OCI-LY7 (cell line): ENCODE measurements around the gene INPP4A.

Experiments used
- EZH2phosphoT487 ChIP-seq: fragments of 200-600 bp; sonication (generic); IDR thresholded peaks from 2 replicates; pipeline ENCODE4 v1.6.1; 2018; ENCODE audit warnings: low read depth, borderline replicate concordance, mild to moderate bottlenecking, mixed run types, antibody characterized with exemption, low read length, moderate library complexity, mixed read lengths
- TF ChIP-seq, protein P1 (sequence below): fragments of 200-600 bp; sonication (generic); conservative IDR thresholded peaks from 2 replicates; pipeline ENCODE4 v1.5.1; 2014; ENCODE audit warnings: mild to moderate bottlenecking, antibody characterized with exemption, low read length, moderate library complexity, mixed read lengths

DNA sequence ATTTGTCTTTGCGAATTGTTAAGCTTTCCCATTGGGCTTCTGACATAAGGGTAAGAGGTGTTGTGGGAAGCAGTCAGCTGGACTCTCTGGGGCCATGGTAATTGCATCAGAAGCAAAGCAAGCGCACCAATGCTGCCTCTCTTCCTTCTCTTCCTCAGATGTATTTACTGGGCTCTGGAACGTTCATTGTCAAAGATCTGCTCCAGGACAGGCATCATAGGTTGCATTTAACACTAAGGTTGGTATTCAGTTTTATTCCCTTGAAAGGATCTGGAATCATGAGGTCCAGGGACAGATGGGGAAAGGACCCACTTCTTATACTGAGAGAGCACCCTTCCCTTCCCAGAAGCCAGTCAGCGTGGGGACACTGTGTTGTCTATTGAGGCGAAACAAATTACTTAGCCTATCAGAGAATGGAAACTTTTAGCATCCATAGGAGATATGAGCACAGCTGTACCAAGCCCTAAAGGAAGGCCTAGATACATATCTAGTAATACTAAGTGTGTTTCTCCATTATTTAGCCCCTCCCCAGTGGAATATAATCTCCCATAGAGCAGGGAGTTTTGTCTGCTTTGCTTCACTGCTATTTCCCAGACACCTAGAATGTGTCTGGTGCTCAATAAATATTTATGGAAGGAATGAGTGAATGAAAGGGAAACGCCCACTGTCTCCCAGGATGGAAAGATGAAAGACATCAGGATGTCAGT, 91.5 kb downstream of the INPP4A start:
- TF ChIP-seq, protein P1, sequence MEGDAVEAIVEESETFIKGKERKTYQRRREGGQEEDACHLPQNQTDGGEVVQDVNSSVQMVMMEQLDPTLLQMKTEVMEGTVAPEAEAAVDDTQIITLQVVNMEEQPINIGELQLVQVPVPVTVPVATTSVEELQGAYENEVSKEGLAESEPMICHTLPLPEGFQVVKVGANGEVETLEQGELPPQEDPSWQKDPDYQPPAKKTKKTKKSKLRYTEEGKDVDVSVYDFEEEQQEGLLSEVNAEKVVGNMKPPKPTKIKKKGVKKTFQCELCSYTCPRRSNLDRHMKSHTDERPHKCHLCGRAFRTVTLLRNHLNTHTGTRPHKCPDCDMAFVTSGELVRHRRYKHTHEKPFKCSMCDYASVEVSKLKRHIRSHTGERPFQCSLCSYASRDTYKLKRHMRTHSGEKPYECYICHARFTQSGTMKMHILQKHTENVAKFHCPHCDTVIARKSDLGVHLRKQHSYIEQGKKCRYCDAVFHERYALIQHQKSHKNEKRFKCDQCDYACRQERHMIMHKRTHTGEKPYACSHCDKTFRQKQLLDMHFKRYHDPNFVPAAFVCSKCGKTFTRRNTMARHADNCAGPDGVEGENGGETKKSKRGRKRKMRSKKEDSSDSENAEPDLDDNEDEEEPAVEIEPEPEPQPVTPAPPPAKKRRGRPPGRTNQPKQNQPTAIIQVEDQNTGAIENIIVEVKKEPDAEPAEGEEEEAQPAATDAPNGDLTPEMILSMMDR, result no peak
- TF ChIP-seq EZH2phosphoT487, result no peak
